Stimulated activated CD8-positive, alpha-beta memory T cell treated with anti-CD3 and anti-CD28 coated beads, Interleukin-12 subunit alpha, Interleukin-12 subunit beta, amount 100 ng/mL, for 24 hours (primary cell): ENCODE data around the gene OR6S1.

Source experiments
- DNase-seq: peaks from one replicate; pipeline ENCODE4 v3.0.0-alpha.2; 2020; ENCODE audit errors: extremely low read depth

OR6S1 gene, protein sequence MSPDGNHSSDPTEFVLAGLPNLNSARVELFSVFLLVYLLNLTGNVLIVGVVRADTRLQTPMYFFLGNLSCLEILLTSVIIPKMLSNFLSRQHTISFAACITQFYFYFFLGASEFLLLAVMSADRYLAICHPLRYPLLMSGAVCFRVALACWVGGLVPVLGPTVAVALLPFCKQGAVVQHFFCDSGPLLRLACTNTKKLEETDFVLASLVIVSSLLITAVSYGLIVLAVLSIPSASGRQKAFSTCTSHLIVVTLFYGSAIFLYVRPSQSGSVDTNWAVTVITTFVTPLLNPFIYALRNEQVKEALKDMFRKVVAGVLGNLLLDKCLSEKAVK

DNA sequence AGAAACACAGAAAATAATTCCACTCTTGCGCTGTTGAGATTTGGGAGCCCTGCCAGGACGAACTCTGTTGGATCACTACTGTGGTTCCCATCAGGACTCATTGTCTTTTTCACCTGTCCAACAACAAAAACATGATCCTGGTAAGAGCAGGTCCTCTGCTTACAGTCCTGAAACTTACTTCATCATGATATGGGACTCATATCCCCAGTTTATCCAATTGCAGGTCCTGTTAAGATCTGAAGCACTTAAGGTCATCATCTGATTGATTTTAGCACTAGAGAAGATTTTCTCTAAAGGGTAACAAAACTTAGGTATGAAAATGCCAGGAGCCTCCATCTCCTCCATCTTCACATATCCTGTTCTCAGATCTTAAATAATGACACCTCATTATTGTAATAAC is at the start of gene OR6S1:
Gene OR6S1 (minus strand): TSS at position 101 of the 400 bp plus-strand sequence. CDS start 0 bp downstream, at position 101.
- DNase-seq, result no peak

DNA sequence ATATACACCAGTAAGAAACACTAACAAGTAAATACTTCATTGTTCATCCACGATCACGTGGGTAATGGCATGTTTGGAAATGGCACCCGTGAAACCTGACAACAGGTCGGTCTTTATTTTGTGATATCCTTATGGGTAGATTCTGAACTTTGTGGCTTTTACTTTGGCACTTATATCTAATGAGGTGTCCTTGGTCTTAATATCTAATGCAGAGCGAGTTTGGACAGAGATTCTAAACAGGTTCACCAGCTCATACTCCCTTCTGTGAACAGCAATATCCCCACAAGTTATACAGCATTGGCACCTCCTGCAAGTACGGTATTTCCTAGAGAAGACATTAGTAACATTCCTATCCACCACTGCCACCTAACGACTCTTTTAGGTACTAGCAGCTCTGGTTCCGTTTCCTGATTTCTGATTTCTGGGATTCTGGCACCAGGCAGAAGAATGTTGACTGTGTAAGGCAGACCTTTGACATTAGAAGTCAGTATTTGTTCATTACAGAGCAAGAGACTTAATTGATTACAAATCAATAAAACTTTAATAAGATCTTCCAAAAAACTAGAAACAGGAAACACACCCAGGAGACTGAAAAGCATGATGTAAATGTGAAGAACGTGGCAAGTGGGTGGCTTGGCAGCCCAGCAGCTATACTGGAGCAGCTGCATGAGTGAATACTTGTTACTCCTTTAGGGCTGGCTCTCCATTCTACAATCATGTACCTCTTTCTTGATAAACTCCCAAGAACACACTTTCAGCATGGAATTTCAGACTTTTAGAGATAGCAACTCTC is 49.6 kb upstream of the OR6S1 start:
- no peak for DNase-seq

DNA sequence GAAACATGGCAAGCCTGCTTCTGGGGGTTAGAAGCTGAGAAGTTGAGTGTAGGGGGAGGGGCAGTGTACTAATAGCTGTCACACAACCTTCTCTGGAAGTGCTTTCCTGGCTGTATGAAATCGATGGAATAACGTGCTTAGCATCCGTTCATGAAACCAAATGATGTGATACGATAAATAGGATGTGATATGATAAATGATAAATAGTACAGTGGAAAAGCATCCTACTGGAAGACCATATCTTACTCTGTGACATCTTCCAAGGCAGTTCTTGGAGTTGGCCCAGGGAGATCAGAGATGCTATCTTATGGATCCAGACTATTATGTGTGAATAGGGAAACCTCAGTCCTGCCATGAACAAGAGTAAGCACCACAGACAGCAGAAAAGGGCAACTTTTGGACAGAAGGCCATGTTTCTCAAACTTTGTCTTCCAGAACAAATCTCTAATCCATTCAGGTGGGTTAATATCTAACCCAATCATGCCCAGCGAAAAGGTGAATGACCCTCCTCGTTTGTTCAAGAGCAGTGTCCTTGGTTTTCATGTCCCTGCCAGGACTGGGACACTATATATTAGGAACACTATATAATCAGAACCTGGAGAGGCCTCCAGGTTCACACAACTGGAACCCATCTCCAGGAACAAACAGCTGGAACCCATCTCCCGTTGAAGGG is 46.8 kb upstream of the OR6S1 start, which contains the start of gene ANG:
Gene ANG (plus strand): TSS at position 598 of the 673 bp plus-strand sequence. CDS start 4,801 bp downstream, outside the sequence.
- DNase-seq, result no peak

DNA sequence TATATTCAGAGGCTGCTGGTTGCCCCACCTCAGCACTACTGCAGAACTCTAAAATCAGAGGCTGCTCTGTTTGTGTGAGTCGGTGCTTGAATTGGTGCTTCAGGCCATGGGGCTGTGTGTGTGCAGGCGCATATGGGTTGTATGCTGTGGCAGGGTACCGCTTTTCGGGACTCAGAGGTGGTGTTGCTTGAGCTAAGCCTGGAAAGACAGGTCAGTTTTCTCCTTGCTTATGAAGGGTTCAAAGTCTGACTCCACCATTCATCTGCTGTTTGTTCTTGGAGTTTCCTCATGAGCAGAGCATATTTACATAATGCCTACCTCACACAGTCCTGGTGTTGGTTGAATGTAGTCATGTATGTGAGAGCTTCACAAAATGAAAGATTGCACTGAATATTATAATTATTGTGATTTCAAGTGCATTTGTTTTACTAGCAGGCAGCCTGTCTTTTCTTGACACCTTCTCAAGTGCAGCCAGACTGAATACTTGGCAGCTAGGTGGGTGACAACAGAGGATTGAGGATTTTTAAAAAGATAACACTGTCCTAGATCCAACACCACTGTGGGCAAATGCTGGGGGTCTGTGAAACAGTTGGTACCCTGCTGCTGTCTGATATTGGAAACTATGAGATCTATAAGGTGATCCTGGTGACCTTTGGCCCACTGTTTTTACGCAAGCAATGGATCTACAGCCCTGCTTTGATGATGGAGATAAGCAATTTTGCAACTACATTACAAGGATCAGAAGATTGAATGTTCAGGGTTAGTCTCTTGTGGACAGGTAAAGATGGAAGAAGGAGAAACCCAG is 46.1 kb upstream of the OR6S1 start:
- DNase-seq, result no peak

DNA sequence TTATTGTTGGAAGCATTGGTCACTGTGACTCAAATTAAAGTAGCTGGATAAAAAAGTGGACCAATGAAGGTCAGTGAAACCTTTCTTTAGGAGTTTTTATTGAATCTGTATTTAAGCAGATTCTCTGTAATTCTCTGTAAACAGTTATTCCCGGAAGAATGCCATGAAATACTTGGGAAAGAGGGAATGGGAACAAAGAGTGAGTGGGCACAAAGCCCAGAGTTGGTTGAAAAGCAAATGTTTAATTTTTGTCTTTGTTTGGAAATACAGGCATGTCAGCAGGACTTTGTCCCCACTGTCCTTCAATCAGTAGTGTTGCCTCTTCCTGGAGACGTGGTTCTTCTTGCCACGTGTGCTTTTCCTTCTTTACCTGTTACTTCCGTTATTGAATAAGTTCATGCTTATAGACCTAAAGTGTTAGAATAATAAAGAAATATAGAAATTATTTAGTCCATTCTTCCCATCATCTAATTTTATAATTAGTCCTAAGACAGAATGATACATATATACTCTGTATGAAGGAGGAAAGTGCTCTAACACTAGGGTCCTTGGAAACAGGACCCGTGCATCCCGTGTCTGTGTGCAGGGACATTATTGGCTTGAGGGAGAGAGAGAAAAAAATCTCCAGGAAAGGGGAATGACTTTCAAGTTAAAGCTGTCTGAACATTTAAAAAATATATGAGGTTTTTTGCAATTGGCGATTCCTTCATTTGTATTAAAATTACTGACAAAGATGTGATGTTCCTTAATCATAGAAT is 45.1 kb upstream of the OR6S1 start:
- DNase-seq, result no peak

DNA sequence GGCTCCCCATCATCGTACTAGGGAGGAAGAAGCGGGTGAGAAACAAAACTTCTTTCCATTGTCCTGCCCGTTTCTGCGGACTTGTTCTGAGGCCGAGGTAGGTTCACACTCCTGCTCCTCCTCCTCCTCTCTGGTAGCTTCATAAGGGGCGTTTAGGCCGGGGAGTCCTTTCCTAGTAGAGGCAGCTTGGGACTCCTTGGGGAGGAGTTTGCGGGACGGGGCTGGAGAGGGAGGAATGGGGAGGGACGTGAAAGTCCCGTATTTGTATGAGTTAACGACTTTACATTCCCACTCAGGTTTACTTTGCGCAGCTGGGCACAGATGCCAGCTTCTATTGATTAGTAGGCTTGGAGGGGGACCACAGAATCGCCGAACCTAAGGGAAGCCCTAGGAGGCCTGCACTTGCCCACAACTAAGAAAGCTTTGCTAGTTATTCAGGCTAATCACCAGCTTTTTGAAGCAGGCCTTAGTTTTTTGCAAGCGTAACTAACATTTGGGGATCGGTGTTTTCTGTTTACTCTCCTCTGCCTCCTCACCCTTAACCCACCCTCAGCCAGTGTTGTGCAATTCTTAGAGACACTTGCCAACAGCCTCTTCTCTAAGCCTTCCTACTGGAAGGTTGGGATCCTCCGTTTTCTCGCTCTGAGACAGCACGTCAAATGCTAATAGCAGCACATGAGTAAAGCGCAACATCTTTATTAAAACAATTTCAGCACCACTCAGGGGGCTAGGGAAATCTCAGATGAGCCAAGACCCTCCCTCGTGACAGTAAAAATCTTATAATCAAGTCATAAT is 43.4 kb upstream of the OR6S1 start:
- DNase-seq, result no peak

DNA sequence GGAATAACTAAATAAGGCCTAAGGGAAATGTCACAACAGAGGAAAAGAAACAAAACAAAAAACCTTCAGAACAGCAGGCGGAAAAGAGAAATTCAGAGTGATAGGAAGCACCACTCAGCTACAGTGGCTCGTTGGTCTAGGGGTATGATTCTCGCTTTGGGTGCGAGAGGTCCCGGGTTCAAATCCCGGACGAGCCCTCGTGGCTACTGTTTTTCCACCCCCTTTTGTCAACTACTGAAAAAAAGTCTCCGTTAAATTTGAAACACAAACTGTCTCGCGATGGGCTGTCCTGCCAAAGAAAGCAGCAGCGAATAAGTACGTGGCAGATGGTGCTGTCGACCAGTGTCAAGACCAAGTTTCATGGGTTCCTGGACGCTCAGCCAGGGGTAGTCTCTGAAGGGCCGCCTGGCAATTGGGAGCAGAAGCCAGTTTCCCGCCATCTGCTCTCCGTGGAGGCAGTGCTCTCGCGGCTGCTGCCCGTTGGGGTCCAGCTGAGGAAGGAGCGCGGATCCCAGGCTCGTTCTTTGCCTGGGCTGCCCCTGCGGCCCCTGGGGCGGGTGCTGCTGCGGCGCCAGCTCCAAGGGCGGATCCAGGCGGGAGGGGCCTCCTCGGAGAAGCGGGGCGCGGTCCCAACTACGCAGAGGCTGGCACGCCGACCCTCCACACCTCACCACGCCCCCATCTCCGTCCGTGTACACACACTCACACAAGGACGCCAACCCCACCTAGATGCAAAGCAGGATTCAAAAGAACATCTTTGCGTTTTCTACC is 42.6 kb upstream of the OR6S1 start, which contains the start of gene RNASE4:
Gene RNASE4 (plus strand): TSS at position 670 of the 771 bp plus-strand sequence. CDS start 14,812 bp downstream, outside the sequence.
- peak; percentile 55 for DNase-seq

DNA sequence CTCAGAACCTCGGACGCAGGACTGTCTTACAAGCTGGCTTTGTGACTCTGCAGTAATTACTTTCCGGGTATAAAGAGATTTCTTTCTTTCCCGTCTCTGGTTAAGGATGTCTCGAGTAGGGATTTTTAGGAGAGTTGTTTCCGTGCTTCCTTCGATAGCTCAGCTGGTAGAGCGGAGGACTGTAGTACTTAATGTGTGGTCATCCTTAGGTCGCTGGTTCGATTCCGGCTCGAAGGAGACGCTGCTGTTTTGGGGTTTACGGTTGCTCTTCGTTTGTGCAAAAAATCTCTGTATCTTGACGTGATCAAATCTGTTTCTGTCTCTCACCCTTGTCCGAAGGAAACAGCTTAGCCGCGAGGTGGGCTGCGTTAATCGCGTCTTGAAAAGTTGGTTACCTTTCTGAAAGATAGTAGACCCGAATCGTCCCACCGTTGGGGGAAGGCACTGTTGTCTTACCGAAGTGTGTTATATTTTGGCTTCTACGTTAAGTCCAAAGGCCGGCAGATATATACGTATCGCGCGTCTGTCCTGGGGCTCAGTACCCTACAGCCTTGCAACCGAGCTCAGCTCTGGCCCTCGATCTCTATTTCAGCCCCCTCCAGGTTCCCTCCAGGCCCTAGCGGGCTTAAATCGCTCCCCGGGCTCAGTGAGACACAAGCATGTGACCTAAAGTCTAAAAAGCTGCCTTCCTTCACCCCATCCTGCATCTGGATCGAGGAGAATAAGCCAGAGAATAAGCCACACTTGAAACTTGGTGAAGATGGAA is 41.8 kb upstream of the OR6S1 start:
- peak; percentile 42 for DNase-seq

DNA sequence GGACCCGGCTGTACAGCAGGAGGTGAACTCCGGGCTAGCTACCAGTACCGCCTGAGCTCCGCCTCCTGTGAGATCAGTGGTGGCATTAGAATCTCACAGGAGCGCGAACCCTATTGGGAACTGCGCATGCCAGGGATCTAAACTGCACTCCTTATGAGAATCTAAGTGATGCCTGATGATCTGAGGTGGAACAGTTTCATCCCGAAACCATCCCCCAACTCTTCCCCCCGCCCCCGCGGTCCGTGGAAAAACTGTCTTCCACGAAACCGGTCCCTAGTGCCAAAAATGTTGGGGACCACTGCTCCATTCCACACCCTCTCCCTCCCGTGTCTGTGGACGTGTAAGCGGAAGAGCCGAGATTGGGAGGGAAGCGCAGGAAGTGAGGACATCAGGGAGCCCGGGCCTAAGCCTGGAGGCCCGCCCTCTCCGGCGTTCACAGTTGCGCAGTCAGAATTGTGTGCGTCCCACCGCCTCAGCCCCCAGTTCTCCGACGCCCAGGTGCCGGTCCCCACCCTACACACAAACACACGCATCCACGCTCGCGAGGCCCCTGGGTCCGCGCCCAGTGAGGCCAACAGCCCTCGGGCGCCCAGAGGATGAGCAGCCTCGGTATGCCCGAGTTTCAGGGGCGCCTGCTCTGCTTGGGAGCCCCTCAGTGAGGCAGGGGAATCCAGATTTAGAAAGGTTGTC is 41.1 kb upstream of the OR6S1 start:
- peak; percentile 59 for DNase-seq

DNA sequence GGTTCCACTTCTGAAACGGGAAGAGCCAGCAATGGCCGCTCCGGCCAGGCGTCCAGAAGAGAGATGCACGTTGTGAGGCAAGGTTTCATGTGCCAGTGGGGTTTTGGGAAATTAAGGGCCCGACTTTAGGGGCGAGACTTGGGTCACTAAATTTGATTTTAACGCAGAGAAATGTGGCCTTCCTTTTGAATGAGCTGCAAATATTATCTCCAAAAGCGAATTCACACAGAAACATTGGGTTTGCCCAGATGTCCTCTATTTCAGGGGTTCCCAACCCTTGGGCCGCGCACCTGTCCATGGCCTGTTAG is 40.6 kb upstream of the OR6S1 start:
- no peak for DNase-seq

DNA sequence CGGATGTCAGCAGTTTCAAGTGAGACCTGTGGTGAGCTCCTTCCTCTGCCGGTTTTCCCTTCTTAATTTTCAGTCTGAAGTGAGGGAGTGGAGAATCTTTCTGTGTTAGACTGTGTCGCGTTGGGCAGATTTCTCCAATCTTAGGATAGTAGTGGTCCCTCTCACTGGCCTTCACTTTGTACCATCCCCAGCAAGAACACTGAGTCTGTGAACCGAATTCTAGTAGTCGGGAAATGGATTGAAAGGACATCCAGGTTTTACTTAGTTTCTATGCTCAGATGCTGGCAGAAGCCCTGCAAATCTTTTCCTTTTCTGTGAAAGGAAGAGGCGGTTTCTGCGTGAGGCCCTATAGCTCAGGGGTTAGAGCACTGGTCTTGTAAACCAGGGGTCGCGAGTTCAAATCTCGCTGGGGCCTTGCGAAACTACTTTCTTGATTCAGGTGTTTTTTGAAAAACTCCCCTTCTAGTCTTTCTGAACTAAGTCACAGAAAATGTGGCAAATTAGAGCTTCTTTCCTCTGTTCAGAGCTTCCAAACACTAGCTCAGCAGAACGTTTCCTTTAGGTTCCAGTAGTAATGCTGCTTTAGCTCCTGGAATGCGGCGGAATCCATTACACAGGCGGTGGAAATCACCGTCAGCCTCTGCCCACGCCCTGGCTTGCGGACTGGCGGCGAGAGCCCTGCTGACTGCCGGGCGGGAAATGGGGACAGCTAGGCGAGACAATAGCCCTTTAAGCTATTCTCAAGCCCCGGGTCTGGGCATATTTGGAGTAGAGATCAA is 40.0 kb upstream of the OR6S1 start:
- DNase-seq, result peak; percentile 62

DNA sequence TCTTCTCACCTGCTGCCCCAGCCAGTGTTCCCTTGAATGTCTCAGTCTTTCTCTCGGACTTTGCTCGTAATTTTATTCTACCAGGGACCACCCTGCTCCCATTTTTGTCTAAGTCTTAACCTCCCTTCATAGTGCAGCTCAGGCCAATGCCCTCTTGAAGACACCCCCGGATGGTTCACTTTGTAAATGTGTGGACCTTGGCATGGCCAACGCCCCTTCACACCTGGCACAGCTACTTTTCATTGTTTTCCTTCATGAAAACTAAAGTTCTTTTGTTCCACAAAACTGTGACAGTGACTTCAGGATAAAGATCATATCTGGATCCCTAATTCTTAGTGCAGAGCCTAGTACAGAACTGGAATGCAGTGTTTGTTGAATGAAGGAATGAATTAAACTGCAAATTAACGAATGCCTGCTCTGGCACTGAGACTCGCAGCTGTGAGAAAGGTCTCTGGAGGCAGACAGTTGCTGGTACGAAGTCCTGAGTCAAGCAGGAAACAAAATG is 39.4 kb upstream of the OR6S1 start:
- no peak for DNase-seq

DNA sequence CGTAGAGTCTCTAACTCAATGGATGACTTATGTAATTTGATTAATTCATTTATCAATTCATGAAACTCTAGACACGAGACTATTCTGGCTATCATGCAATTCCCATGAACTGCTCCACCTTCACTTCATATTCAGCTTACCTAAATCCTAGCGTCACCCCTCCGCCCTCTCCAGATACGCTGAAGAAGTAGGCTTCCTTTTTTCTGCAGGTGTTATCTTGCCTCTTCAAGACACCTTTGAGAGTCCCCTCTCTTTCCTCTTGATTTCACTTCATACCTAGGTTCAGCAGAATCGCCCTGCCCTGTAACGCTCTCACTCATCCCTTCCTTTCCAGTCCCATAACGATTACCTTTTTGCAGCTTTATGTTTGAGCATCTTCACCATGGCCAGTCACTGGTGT is 38.9 kb upstream of the OR6S1 start:
- DNase-seq, result no peak

DNA sequence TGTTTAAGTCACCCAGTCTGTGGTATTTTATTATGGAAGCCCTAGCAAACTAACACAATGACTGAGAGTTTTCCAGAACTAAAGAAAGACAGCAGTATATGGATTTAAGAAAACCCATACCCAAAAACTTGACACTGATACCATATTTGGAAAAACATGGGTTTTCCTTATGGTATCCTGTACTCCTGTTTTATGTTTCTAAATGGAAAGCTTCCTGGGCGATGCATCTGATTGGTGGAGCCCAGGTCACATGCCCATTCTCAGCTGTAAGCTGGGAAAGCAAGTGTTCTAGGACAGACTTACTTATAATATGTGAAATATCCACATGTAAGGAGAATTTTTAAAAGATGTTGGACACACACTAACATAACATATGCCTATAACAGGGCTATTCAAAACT is 38.4 kb upstream of the OR6S1 start:
- no peak for DNase-seq

DNA sequence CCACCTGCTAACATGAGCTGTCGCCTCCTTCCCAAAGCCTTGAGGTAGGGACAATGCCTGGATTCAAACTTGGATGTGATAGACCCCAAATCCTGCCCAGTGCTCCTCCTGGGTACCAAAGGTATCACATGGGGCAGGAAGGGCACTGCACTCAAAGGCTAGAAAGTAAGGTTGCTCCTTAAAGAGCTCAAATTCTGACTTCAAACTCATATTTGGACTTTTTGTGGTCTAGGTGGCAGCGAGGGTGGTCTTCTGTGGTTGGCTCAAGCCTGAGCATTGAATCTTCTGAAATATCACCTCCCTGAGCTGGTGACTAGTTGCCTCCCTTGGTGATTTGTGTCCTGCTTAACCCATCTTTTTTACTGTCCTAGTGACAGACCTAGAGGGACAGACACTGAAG is 34.6 kb upstream of the OR6S1 start:
- DNase-seq, result no peak

DNA sequence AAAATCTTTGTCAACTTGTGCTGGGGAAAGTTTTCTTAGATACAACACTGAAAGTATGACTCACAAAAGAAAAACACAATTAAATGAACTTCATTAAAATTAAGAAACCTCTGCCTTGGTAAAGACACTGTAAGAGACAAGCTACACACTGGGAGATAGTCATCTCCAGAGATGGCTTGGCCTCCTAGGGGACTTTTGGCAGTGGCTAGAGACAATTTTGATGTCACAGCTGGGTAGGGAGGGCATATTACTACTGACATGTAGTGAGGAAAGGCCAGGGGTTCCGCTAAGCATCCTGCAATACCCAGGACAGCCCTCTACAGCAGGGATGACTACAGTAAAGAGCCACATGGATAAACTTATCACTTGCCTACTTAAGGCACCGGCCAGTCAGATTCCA is 34.2 kb upstream of the OR6S1 start:
- DNase-seq, result no peak
